Activated naive CD4-positive, alpha-beta T cell (primary cell): Measurements from ENCODE around the gene GNB5.
"Not testable (repeated sequence)": the region's sequence is repeated elsewhere in the genome, so short reads cannot be mapped to it uniquely, and the experiment has no call there.

ENCODE experiments used
- DNase-seq, 4 experiments: peaks; one replicate each; lab custom pipeline; 2025; lab: John Stamatoyannopoulos, UW

Gene GNB5

DNA sequence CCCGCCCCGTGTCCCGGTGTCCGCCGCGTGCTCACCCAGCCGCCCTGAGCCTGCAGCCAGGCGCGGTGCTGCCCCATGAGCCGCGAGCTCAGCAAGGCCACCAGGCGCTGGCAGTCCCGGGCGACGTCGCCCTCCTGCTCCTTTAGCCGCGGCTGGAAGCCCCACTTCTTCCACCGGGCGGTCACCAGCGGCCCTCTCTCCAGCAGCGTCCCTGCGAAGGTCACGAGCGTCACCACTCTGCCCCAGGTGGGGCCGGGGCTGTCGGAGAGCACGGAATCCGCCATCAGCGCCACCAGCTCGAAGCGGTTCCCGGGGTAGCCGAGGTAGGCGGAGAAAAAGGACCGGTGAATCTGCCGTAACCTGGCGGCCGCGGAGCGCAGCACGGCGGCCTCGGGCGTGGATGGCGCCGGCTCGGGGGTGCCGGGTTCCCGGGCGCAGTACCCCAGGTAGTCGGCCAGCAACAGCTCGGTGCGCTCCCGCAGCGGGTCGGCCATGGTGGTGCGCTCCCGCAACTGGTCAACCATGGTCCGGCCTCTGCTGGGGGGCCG, 78.9 kb downstream of the GNB5 start:
- peak in 2 of 4 experiments; percentile 8 to 34 for DNase-seq

DNA sequence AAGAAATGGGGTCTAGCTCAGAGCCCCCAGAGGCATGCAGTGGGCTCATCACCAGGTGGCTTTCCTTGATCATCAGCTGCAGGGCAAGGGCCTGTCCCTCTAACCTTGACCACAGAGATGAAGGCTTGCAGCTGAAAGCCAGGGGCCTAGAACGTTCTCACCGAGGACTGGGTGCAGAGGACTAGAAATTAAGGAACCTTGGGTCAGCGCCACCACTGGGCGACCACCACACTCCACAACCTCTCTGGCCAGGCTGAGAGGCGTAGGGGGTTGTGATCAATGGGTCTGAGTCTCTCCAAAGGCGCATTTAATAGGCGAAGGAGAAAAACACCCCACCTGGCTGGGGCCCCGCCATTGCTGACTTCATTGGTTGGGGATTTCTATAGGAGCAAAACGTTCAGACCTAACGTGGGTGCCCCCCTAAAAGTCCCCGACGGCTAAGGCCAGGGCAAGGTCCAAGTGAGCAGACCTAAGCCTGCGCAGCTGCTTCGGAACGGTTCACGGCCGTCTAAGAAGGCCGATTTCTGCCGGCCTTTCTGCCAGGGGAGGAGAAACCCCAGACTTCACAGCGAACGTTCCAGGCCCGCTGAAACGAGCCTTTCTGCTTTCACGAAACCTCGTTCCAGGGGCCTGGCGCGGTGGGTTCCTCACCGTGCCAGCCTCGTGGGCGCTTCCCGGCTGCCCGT, 79.5 kb downstream of the GNB5 start:
- no peak for DNase-seq

DNA sequence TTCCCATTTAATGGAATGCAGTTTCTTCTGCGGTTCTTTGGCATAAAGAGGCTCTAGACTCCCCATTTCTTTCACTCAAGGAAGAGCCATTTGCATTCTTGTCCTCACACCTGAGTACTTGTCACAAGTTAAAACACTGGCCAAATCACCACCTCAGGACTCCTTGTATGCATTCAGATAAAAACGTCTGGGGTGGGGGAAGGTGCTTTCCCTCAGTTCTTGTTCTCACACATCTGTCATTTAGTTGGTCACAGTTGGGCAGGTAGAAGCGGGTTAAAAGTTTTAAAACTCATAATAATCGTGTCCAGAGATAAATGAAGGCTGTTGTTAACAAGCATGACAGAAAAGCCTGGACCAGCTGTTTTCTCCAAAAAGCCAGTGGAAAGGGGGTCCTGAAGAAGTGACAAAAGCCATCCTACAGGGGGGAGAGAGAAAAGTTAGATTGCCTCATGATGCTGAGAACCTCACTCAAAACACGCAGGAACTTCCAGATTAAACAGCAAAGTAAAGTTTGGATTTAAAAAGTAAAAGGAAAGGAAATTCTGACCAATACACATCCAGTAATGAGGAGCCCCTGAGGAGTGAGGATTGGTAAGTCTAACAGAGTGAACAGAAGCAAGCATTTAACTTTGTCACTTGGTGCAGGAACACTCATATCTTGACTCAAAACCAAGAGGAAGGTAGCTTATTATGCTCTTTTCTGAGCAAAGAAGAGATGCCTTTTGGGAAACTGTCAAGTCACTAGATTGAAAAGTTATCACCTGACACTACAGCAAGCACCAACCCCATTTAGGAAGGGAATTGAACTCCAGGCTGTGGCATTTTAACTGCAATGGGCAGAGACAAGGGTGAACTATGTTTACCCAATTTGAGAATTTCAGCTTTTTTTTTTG, 81.4 kb downstream of the GNB5 start:
- DNase-seq = no peak

DNA sequence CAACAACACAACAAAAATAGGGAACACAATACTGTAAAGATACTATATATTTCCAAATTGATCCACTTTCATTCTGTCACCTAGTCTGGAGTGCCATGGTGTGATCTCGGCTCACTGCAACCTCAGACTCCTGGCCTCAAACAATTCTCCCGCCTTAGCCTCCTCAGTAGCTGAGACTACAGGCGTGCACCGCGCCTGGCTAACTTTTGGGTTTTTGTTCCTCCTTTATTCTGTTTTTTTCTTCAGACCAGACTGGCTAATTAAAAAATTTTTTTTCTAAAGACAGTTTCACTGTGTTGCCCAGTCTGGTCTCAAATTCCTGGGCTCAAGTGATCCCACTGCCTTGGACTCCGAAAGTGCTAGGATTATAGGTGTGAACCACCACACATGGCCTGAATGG, 84.0 kb downstream of the GNB5 start:
- no peak for DNase-seq

DNA sequence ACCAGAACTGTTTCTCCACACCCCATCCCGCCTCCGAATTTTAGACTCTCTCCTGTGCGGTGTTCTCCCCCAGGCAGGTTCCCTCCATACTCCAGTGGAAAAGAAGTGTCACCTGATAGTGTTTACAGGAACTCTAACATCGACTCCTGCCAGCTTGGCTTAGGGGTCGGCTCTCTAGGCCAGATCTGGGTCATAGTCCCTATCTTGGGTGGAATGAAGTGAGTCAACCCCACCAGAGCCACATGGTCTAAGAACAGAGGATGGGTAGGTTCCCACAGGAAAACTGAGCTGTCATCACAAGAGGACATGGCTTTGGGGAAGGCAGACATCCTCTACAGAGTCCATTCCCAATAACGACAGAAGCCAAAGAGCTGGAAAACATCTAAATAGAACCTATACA, 84.6 kb downstream of the GNB5 start:
- no peak for DNase-seq

DNA sequence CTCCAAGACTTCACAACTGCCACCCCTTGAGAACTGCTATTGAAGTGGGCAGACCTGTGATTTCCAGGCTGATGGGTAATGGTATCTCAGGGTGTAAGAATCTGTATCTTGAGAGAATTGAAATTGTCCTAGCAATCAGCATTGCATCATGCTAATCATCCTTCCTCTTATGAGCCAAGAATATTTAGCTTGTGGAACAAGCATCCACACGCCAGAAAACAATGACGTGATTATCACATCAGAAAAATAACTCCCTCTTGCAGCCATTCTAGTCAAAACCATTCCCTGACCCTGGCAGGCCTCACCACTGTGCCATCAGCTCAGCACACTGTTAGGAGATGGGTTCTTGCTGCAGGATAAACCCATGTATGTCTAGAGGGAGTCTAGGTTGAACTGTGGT, 85.3 kb downstream of the GNB5 start:
- no peak for DNase-seq

DNA sequence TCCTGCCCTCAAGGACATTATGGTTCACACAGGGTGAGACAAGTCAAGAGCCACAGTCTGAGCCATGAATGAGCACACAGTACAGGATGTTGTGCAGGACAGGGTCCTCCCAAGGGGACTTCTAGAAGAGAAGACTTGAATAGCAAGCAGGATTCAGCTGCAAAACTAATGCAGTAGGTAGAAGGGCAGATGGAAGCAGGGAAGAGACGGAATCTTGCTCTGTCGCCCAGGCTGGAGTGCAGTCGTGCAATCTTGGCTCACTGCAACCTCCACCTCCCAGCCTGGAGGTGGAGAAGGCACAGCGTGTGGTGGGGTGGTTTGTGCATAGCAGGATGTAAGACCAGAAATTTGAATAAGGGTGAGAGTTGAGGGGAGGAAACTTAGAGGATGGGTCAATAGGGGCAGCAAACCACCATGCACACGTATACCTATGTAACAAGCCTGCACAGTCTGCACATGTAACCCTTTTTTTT, 86.6 kb downstream of the GNB5 start:
- DNase-seq = no peak

DNA sequence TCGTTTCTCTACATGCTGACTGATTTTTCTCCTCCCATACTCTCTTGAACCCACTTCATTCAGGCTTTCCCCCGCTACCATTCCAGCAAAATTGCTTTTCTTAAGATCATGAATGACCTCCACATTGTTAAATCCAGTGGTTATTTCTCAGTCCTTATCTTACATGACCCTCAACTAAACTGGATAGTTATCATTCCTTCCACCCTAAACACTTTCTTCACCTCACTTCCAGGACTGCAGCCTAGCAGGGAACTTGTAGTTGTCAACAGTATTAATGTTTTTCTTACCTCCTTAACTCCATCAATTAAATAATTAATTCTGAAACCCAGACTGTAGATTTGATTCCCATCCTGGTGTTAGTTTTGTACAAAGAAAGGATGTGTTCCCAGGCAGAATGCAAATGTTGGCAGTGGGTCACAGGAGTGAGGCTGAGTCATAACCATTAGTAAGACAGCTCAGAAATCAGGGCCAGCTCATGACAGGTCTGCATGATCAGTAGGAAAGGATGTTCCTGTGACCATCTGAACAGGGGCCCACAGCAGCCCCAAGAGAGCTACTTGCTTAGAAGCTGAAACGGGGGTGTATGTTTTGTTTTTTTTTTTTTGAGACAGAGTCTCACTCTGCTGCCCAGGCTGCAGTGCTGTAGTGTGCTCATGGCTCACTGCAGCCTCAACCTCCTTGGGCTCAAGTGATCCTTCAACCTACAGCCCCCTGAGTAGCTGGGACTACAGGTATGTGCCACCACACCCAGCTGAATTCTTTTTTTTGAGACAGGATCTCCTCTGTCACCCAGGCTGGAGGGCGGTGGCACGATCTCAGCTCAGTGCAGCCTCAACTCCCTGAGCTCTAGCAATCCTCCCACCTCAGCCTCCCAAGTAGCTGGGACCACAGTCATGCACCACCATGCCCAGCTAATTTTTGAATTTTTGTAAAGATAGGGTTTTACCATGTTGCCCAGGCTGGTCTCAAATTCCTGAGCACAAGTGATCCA, 87.7 kb downstream of the GNB5 start:
- DNase-seq = no peak

DNA sequence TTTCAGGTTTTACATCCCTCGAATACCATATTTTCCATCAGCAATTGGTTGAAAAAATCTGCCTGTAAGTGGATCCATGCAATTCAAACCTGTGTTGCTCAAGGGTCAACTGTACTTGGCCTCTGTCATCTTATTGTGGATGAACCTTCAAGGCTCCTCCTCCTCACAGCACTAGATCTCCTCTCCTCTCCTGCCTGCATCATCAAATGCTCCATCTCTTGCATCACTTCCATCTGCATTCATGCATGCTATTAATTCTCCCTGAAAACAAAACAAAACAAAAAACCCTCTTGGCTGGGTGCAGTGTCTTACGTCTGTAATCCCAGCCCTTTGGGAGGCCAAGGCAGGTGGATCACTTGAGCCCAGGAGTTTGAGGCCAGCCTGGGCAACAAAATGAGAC, 88.7 kb downstream of the GNB5 start:
- DNase-seq = no peak

DNA sequence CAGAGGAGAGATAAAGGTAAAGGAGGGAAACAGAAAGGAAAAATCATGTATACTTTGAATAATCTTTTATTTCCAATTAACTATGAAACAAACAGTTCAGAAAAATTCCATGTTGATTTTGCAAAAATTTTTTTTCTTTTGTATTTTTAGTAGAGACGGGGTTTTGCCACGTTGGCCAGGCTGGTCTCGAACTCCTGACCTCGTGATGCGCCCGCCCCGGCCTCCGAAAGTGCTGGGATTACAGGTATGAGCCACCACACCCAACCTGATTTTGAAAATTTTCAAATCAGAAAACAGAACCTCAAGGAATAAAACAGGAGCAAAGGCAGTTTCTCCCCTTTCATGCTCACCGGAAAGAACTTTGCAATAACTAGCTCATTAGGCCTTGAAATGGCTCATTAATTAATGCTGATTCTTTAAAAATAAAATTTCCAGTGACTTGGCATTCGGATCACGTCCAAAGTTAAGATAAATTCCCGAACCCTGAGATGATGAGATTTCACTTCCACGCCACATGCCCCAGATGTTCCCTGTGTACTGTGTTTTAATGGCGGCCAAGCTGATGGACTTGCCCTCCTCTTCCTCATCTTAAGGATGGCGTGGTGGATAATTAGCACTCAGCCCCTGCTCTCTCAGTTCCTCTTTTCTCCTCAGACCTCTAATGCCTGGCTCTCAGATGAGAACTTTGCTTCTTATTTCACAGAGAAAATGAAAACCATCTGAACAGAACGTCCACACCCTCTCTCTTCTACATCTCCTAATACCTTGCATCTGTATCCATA, 89.5 kb downstream of the GNB5 start:
- DNase-seq = no peak

DNA sequence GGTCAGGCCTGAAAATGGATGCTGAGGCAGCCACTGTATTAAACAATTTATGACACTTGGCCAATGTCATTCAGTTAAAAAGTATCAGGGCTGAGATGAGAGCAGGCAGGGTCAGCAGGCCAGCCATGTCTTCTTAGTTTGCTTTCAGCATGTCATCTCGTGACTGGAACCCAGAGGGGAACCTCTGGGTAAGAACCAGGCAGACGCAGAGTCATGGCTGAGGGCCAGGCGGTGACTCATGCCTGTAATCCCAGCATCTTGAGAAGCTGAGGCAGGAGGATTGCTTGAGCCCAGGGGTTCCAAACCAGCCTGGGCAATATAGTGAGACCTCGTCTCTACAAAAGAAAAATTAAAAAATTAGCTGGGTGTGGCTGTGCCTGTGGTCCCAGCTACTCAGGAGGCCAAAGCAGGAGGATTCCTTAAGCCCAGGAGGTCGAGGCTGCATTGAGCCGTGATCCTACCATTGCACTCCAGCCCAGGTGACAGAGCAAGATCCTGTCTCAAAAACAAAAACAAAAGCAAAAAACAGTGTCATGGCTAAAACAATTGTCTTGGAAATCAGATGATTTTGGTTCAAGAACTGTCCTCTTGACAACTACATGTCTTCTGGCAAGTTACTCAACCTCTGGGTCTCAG, 90.3 kb downstream of the GNB5 start:
- DNase-seq = no peak

DNA sequence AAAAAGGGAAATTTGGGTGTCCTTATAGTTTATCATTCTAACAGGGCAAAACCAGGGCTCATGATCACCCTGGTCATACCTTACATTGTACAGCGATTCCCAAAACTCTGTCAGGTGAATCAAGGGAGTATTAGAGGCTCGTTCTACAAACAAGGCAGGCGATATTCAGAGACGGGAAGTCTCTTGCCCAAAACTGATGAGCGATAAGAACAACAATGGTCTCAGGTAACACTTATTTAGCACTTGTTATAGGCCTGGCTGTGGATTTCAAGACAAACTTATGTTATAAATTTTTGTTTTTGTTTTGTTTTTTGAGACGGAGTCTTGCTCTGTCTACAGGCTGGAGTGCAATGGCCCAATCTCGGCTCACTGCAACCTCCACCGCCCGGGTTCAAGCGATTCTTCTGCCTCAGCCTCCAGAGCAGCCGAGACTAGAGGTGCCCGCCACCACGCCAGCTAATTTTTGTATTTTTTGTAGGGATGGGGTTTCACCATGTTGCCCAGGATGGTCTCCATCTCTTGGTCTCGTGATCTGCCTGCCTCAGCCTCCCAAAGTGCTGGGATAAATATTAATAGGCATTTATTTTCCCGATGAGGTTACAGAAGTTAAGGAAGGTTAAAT, 91.4 kb downstream of the GNB5 start:
- no peak for DNase-seq

DNA sequence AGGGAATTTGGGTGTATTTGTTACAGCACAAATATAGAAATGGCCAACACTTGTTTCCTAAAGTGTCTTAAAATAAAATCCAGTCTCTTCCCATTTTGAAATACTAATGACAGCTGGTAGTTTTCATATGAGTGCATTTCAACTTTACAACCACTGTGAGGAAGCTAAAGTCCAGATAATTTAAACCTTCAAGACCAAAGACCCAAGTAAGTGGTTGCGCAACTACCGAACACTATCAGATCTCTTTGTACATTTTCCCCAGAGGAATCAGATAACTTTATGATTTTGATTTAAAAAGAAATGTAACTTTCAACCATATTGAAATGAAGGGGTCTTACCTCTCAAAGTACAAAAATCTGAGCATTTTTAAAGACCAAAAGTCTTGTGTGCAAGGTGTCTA, 92.9 kb downstream of the GNB5 start:
- DNase-seq = no peak

DNA sequence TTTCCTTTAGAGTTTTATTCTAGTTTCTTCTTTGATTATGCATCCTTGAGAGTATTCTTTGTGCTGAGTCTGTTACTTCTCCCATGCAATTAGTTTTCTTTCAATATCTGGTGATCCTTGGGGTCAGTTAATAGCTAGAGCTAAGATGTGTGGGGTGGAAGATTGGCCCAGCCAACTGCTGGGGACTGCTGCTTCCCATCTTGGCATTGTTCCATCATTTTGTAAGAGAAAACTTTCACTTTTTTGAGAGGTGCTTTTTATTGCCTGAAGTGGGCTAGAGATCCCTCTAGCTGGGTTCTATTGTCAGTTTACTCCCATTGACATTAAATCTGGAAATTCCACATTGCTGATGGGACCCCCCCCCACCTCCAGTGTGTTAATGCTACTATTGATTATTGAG, 94.0 kb downstream of the GNB5 start:
- DNase-seq = no peak

DNA sequence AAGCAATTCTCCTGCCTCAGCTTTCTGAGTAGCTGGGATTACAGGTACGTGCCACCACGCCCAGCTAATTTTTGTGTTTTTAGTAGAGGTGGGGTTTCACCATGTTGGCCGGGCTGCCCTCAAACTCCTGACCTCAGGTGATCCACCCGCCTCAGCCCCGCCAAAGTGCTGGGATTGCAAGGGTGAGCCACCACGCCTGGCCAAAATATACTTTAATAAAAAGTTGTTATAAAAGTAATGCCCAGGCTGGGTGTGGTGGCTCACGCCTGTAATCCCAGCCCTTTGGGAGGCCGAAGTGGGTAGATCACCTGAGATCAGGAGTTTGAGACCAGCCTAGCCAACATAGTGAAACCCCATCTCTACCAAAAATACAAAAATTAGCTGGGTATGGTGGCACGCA, 94.7 kb downstream of the GNB5 start:
- DNase-seq = not testable (repeated sequence)

DNA sequence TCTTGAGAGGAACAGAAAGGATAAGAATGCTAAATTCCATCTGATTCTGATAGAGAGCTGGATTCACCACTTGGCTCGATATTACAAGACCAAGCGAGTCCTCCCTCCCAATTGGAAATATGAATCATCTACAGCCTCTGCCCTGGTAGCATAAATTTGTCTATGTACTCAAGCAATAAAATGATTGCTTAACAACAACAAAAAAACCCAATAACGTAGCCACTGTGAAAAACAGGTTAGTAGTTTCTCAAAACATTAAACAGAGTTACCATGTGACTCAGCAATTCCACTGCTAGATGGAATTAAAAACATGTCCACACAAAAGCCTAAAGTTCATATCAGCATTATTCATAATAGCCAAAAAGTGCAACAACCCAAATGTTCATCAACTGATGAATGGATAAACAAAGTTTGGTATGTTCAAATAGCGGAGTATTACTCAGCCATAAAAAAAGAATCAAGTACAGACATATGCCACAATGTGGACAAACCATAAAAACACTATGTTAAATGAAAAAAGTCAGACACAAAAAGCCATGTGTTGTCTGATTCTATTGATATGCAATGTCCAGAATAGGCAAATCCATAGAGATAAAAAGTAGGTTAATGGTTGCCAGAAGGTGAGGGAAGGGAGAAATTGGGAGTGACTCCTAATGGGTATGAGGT, 95.5 kb downstream of the GNB5 start:
- no peak for DNase-seq

DNA sequence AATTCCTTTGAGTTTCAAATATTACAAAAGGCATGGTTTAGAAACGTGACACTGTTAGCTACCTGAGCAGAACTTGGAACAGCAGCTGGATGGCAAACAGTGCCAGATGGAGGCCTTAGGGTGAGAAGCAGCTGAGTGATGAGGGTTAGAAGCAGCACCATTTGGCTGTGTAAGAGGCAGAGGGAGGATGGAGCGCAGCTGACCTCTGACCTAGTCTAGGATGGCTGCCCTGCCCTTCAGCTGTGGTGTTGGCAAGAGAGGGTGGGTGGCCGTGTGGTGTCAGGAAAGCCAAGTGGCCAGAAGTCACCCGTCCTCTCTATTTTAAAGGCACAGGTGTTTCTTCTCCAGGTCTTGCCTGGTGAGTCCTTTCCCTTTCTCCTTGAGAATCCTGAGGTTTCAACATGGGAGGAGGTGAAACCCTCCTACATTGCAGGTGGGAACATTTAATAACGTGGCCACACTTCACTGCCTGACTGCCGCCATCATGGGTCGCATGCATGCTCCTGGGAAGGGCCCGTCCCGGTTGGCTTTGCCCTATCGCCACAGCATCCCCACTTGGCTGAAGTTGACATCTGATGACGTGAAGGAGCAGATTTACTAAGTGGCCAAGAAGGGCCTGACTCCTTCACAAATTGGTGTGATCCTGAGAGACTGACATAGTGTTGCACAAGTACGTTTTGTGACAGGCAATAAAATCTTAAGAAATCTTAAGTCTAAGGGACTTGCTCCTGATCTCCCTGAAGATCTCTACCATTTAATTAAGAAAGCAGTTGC, 96.2 kb downstream of the GNB5 start:
- DNase-seq = no peak
